ENCODE data around the gene PLEKHM2.

Gene PLEKHM2

GRCh38 chr1:15683345-15684039 is 628 bp upstream of the PLEKHM2 start:
- H3K27ac ChIP-seq = peak overlapping the region; percentile 90
- DNase-seq = no peak
- H3K36me3 ChIP-seq = peaks cover 3% of the 10 kb centered on the region
- no peak for TF ChIP-seq CTCF (IDR thresholded peaks at IDR 0.05; ENCODE audit: low read depth, low read length)
- H3K4me3 ChIP-seq (ENCODE audit: low read depth, low read length) = peak overlapping the region; percentile 72
- H3K27me3 ChIP-seq (ENCODE audit: insufficient read depth, low read depth, severe bottlenecking) = no peaks in the 10 kb centered on the region
- no peaks in the 10 kb centered on the region for H3K9me3 ChIP-seq (ENCODE audit: severe bottlenecking)

- peak; percentile 43 for DNase-seq
- H3K9me3 ChIP-seq (ENCODE audit: severe bottlenecking) = no peaks in the 10 kb centered on the region
- no peak for TF ChIP-seq CTCF (IDR thresholded peaks at IDR 0.05; ENCODE audit: low read depth, low read length)
- peak overlapping the region; percentile 87 for H3K4me3 ChIP-seq (ENCODE audit: low read depth, low read length)
- peak overlapping the region; percentile 66 for H3K27ac ChIP-seq
- H3K27me3 ChIP-seq (ENCODE audit: insufficient read depth, low read depth, severe bottlenecking) = no peaks in the 10 kb centered on the region
- H3K36me3 ChIP-seq = peaks cover 8% of the 10 kb centered on the region
These were observed 560 bp downstream of the PLEKHM2 start for GRCh38 chr1:15684468-15685291.

- no peak overlapping the region for H3K4me3 ChIP-seq (ENCODE audit: low read depth, low read length)
- no peaks in the 10 kb centered on the region for H3K27me3 ChIP-seq (ENCODE audit: insufficient read depth, low read depth, severe bottlenecking)
- no peak for DNase-seq
- peaks cover 8% of the 10 kb centered on the region for H3K36me3 ChIP-seq
- TF ChIP-seq CTCF (IDR thresholded peaks at IDR 0.05; ENCODE audit: low read depth, low read length) = no peak
- H3K9me3 ChIP-seq (ENCODE audit: severe bottlenecking) = no peaks in the 10 kb centered on the region
- no peak overlapping the region for H3K27ac ChIP-seq
These were observed 1.7 kb downstream of the PLEKHM2 start for GRCh38 chr1:15685820-15686219.

GRCh38 chr1:15687446-15687845 is 3.3 kb downstream of the PLEKHM2 start:
- Histone ChIP-seq H3K9me3 (ENCODE audit: severe bottlenecking) (no peaks in the 10 kb centered on the region), H3K4me3 (ENCODE audit: low read depth, low read length) (no peak overlapping the region), H3K36me3 (peaks cover 8% of the 10 kb centered on the region), H3K27ac (no peak overlapping the region), H3K27me3 (ENCODE audit: insufficient read depth, low read depth, severe bottlenecking) (no peaks in the 10 kb centered on the region)
- no peak for DNase-seq
- no peak for TF ChIP-seq CTCF (IDR thresholded peaks at IDR 0.05; ENCODE audit: low read depth, low read length)

- no peaks in the 10 kb centered on the region for H3K9me3 ChIP-seq (ENCODE audit: severe bottlenecking)
- no peak for TF ChIP-seq CTCF (IDR thresholded peaks at IDR 0.05; ENCODE audit: low read depth, low read length)
- no peaks in the 10 kb centered on the region for H3K27me3 ChIP-seq (ENCODE audit: insufficient read depth, low read depth, severe bottlenecking)
These were observed 6.2 kb downstream of the PLEKHM2 start for GRCh38 chr1:15690317-15690716.

More at GRCh38 chr1:15690317-15690716, 6.2 kb downstream of the PLEKHM2 start:
- Histone ChIP-seq H3K4me3 (ENCODE audit: low read depth, low read length) (no peak overlapping the region), H3K27ac (no peak overlapping the region), H3K36me3 (peaks cover 14% of the 10 kb centered on the region)
- DNase-seq = no peak
